Activated CD8-positive, alpha-beta memory T cell treated with anti-CD3 and anti-CD28 coated beads for 36 hours (primary cell): Measurements from ENCODE around the gene CDCA8. TPM values are rescaled to one million over a fixed set of nuclear protein-coding genes. Genes with fewer than 3 reads are reported as not detected.
"Not testable (repeated sequence)": the region's sequence is repeated elsewhere in the genome, so short reads cannot be mapped to it uniquely, and the experiment has no call there.

ENCODE experiments used
- CTCF ChIA-PET: fragments of 350-600 bp; sonication (Branson Sonifier 250); formaldehyde crosslinking; loops from one replicate; lab custom pipeline; 2021; ENCODE audit warnings: antibody characterized with exemption; lab: Charles Lee
- POLR2A ChIA-PET: fragments of 350-600 bp; sonication (Branson Sonifier 250); formaldehyde crosslinking; loops from one replicate; lab custom pipeline; 2021; ENCODE audit warnings: antibody characterized with exemption; lab: Charles Lee
- total RNA-seq, 2 experiments: library from RNA; stranded (reverse); gene quantifications; one replicate each; pipeline ENCODE4 v1.2.3, GENCODE V29; 2021

The CDCA8 gene
- total RNA-seq, 2 experiments from 2014 or later = 42.1 to 43.3 TPM

- ChIA-PET POLR2A (no interaction called here), CTCF (interaction anchor here (0.6 kb wide), 1 partner anchor 35 kb away, joined by 3 read pairs; no protein-coding TSS in a partner anchor)
Observed at GRCh38 chr1:37670133-37670532, 22.2 kb upstream of the CDCA8 start.

- ChIA-PET POLR2A (no interaction called here), CTCF (no interaction called here)
Observed at GRCh38 chr1:37671261-37671660, 21.1 kb upstream of the CDCA8 start.

GRCh38 chr1:37672136-37672870, 20.0 kb upstream of the CDCA8 start:
- POLR2A ChIA-PET = no interaction called here
- CTCF ChIA-PET = interaction anchor here (1.5 kb wide), 1 partner anchor 18 kb away, joined by 3 read pairs; a partner anchor contains a TSS

GRCh38 chr1:37673920-37674319, 18.4 kb upstream of the CDCA8 start:
- ChIA-PET CTCF (interaction anchor here (1.0 kb wide), 1 partner anchor 10 kb away, joined by 4 read pairs; no protein-coding TSS in a partner anchor), POLR2A (no interaction called here)

GRCh38 chr1:37676281-37677142, 15.8 kb upstream of the CDCA8 start:
- CTCF ChIA-PET = interaction anchor here (1.4 kb wide), 1 partner anchor 61 kb away, joined by 3 read pairs; no protein-coding TSS in a partner anchor
- POLR2A ChIA-PET = interaction anchor here (1.1 kb wide), 1 partner anchor 13 kb away, joined by 3 read pairs; no protein-coding TSS in a partner anchor

GRCh38 chr1:37677143-37677439, 15.2 kb upstream of the CDCA8 start:
- CTCF ChIA-PET = interaction anchor here (1.4 kb wide), 1 partner anchor 62 kb away, joined by 3 read pairs; no protein-coding TSS in a partner anchor
- POLR2A ChIA-PET = interaction anchor here (1.1 kb wide), 1 partner anchor 12 kb away, joined by 3 read pairs; no protein-coding TSS in a partner anchor

GRCh38 chr1:37677808-37678207, 14.5 kb upstream of the CDCA8 start:
- POLR2A ChIA-PET = interaction anchor here (1.1 kb wide), 1 partner anchor 12 kb away, joined by 3 read pairs; no protein-coding TSS in a partner anchor

GRCh38 chr1:37680933-37681332, 11.4 kb upstream of the CDCA8 start:
- ChIA-PET CTCF (interaction anchor here (0.8 to 6.3 kb wide), 5 partner anchors 9 to 109 kb away, joined by 3 to 30 read pairs (median 3); partner anchors contain the start of genes EPHA10 and GNL2), POLR2A (no interaction called here)

More at GRCh38 chr1:37677808-37678207, 14.5 kb upstream of the CDCA8 start:
- CTCF ChIA-PET = interaction anchor here (6.3 kb wide), 1 partner anchor 74 kb away, joined by 30 read pairs; no protein-coding TSS in a partner anchor

- CTCF ChIA-PET = interaction anchor here (0.5 to 6.3 kb wide), 10 partner anchors 8 to 227 kb away, joined by 3 to 30 read pairs (median 4); partner anchors contain the start of genes CDCA8 and EPHA10
- POLR2A ChIA-PET = no interaction called here
Observed at GRCh38 chr1:37682334-37682987, 9.9 kb upstream of the CDCA8 start.

GRCh38 chr1:37684182-37684581, 8.1 kb upstream of the CDCA8 start:
- POLR2A ChIA-PET = not testable (repeated sequence)
- CTCF ChIA-PET = interaction anchor here (1.5 kb wide), 1 partner anchor 10 kb away, joined by 4 read pairs; no protein-coding TSS in a partner anchor

GRCh38 chr1:37685722-37686121, 6.6 kb upstream of the CDCA8 start:
- ChIA-PET POLR2A (no interaction called here), CTCF (interaction anchor here (0.6 kb wide), 1 partner anchor 52 kb away, joined by 3 read pairs; no protein-coding TSS in a partner anchor)

GRCh38 chr1:37687764-37688163, 4.6 kb upstream of the CDCA8 start:
- POLR2A ChIA-PET = interaction anchor here (0.6 kb wide), 1 partner anchor 134 kb away, joined by 3 read pairs; the partner anchor contains the start of gene SNIP1
- CTCF ChIA-PET = interaction anchor here (0.7 kb wide), 1 partner anchor 84 kb away, joined by 3 read pairs; no protein-coding TSS in a partner anchor

- ChIA-PET POLR2A (interaction anchor here (1.0 to 2.7 kb wide), 3 partner anchors 12 to 214 kb away, joined by 3 to 13 read pairs (median 12); partner anchors contain the start of genes C1orf122, YRDC and ZC3H12A), CTCF (no interaction called here)
Observed at GRCh38 chr1:37688926-37689325, 3.4 kb upstream of the CDCA8 start.

- ChIA-PET POLR2A (interaction anchor here (0.6 to 2.7 kb wide), 6 partner anchors 20 to 238 kb away, joined by 3 to 12 read pairs (median 4); partner anchors contain the start of genes YRDC and ZC3H12A), CTCF (interaction anchor here (1.1 to 2.1 kb wide), 4 partner anchors 9 to 168 kb away, joined by 3 to 15 read pairs (median 6); partner anchors contain the start of genes C1orf122, MTF1 and YRDC)
Observed at GRCh38 chr1:37691497-37692077, 729 bp upstream of the CDCA8 start.

- ChIA-PET CTCF (interaction anchor here (1.2 to 1.4 kb wide), 2 partner anchors 130 to 167 kb away, joined by 3 read pairs; partner anchors contain the start of gene MTF1), POLR2A (interaction anchor here (0.6 to 0.8 kb wide), 2 partner anchors 73 to 218 kb away, joined by 3 read pairs; partner anchors contain the start of genes EPHA10 and ZC3H12A)
Observed at GRCh38 chr1:37692834-37693175, 489 bp downstream of the CDCA8 start.

- CTCF ChIA-PET = interaction anchor here (1.0 kb wide), 1 partner anchor 163 kb away, joined by 3 read pairs; no protein-coding TSS in a partner anchor
- POLR2A ChIA-PET = no interaction called here
Observed at GRCh38 chr1:37697090-37697489, 4.8 kb downstream of the CDCA8 start.

- ChIA-PET CTCF (no interaction called here), POLR2A (no interaction called here)
Observed at GRCh38 chr1:37697737-37698136, 5.4 kb downstream of the CDCA8 start.

GRCh38 chr1:37699147-37699546, 6.8 kb downstream of the CDCA8 start:
- POLR2A ChIA-PET = interaction anchor here (0.8 kb wide), 1 partner anchor 12 kb away, joined by 3 read pairs; no protein-coding TSS in a partner anchor
- CTCF ChIA-PET = no interaction called here
